ENCODE data around the gene CCP110. TPM values are rescaled to one million over a fixed set of nuclear protein-coding genes. Genes with fewer than 3 reads are reported as not detected.

Gene CCP110
- total and polyA plus RNA-seq, 2 experiments from 2014 or later = 10.7 to 20.9 TPM

GRCh38 chr16:19525385-19525723, 1.6 kb downstream of the CCP110 start:
- Histone ChIP-seq H3K27ac (ENCODE audit: low read depth) (no peak overlapping the region), H3K4me2 (peak overlapping the region; percentile 84)

More at GRCh38 chr16:19525385-19525723, 1.6 kb downstream of the CCP110 start:
- Mint-ChIP-seq H3K9me3 (no peaks in the 10 kb centered on the region), H3K27ac (no peak overlapping the region), H3K4me3 (peak overlapping the region; percentile 97), H3K27me3 (ENCODE audit: insufficient read depth, low read depth, poor library complexity) (peaks cover 3% of the 10 kb centered on the region), H3K36me3 (ENCODE audit: low read depth) (peaks cover 13% of the 10 kb centered on the region; the same call in 2 of the 3 replicates), H3K4me1 (peaks cover 27% of the 10 kb centered on the region)
- TF ChIP-seq STAT1 (IDR thresholded peaks at IDR 0.05; ENCODE audit: unreplicated experiment) = no peak
- TF ChIP-seq NANOG (IDR thresholded peaks at IDR 0.05; ENCODE audit: borderline replicate concordance) = no peak
- TF ChIP-seq ZNF114 (CRISPR knock-in tag; IDR thresholded peaks at IDR 0.05) = no peak
- no peak for TF ChIP-seq CTCF (conservative IDR thresholded peaks at IDR 0.05; ENCODE audit: low read depth in 2 of 2)
- no peak for TF ChIP-seq EZH2 (IDR thresholded peaks at IDR 0.05; ENCODE audit: low read depth, unreplicated experiment)
- no peak for TF ChIP-seq ETS1 (IDR thresholded peaks at IDR 0.05)
- TF ChIP-seq CREB1 (CRISPR knock-in tag; IDR thresholded peaks at IDR 0.05; ENCODE audit: low read depth) = no peak
- no peak for TF ChIP-seq ZNF462 (CRISPR knock-in tag; IDR thresholded peaks at IDR 0.05)
- no peak for TF ChIP-seq EZH2phosphoT487 (IDR thresholded peaks at IDR 0.05; ENCODE audit: unreplicated experiment)
- TF ChIP-seq REST (IDR thresholded peaks at IDR 0.05; ENCODE audit: unreplicated experiment) = no peak
- no peak for TF ChIP-seq POLR2AphosphoS5 (IDR thresholded peaks at IDR 0.05; ENCODE audit: low read depth)
- no peak for TF ChIP-seq ZNF331 (CRISPR knock-in tag; IDR thresholded peaks at IDR 0.05; ENCODE audit: low read depth)
- no peak for TF ChIP-seq JUNB (IDR thresholded peaks at IDR 0.05; ENCODE audit: unreplicated experiment)
- no peak overlapping the region for H2AFZ ChIP-seq
- peaks cover 7% of the 10 kb centered on the region; the same call in 1 of the 2 replicates for H3K36me3 ChIP-seq (ENCODE audit: insufficient read depth)
- no peaks in the 10 kb centered on the region for H3K27me3 ChIP-seq (ENCODE audit: insufficient read depth)
- H3K79me2 ChIP-seq (replicated peaks; ENCODE audit: insufficient read depth) = peaks cover 35% of the 10 kb centered on the region
- ATAC-seq = no peak
- H3K4me3 ChIP-seq = peak overlapping the region; percentile 77
- no peaks in the 10 kb centered on the region for H3K9me2 ChIP-seq (ENCODE audit: insufficient read depth)
- H3F3A ChIP-seq (replicated peaks; ENCODE audit: low read depth) = no peaks in the 10 kb centered on the region
- no peak for DNase-seq (ENCODE audit: low spot score)
- H3K4me1 ChIP-seq (ENCODE audit: insufficient read depth) = peaks cover 28% of the 10 kb centered on the region
- peaks cover 7% of the 10 kb centered on the region; the same call in 1 of the 2 replicates for H4K20me1 ChIP-seq (replicated peaks; ENCODE audit: insufficient read depth)

Measured in GM23338 (cell line).